T-cell (primary cell): Measurements from ENCODE around the gene INTS11. TPM values are rescaled to one million over a fixed set of nuclear protein-coding genes. Genes with fewer than 3 reads are reported as not detected.
A peak's percentile ranks its signal among the peaks of the same experiment; 100 is the strongest.

Source experiments
- ATAC-seq, 4 experiments: fragments of 200-7000 bp in 3 of 4; fragments of 150-1000 bp in 1 of 4; cut with Tn5 transposase; replicated peaks in 1 of 4; 1 replicate in 3 of 4; 2 replicates in 1 of 4; pipeline ENCODE4 v1.10.0; 2021; ENCODE audit warnings: moderate library complexity in 3 of 4, mild to moderate bottlenecking in 2 of 4, moderate number of reproducible peaks in 1 of 4
- CTCF ChIA-PET, 2 donors: fragments of 300-600 bp; sonication (Branson Sonifier 250); formaldehyde crosslinking; loops; one replicate each; lab custom pipeline; 2022; ENCODE audit warnings: antibody characterized with exemption in 2 of 2; lab: Charles Lee
- POLR2A ChIA-PET, 2 donors: fragments of 300-600 bp; sonication (Branson Sonifier 250); formaldehyde crosslinking; loops; one replicate each; lab custom pipeline; 2022; ENCODE audit warnings: antibody characterized with exemption in 2 of 2; lab: Charles Lee
- DNase-seq, 35 experiments: peaks; one replicate each; pipeline versions ENCODE4 v3.0.0 to v3.0.0-alpha.2; 2013 to 2023
- H3K27ac ChIP-seq: one replicate; pipeline ENCODE4 v1.5.1; 2013; ENCODE audit warnings: low read length
- H3K27me3 ChIP-seq, 2 experiments: replicated peaks in 1 of 2; 1 replicate in 1 of 2; 2 replicates in 1 of 2; pipeline versions ENCODE4 v1.6.1 to v1.7.0; 2013; ENCODE audit warnings: low read length in 1 of 2, mixed read lengths in 1 of 2; ENCODE audit not compliant: control insufficient read depth in 2 of 2, insufficient read depth in 2 of 2; ENCODE audit errors: extremely low read depth in 1 of 2
- H3K36me3 ChIP-seq, 2 donors: 1 replicate in 1 of 2; 2 replicates in 1 of 2; pipeline versions ENCODE4 v1.6.1 to v1.7.0; 2013; ENCODE audit warnings: low read length in 1 of 2; ENCODE audit not compliant: control insufficient read depth in 2 of 2, insufficient read depth in 1 of 2; ENCODE audit errors: extremely low read depth in 1 of 2
- H3K4me1 ChIP-seq, 2 experiments: 1 replicate in 1 of 2; 2 replicates in 1 of 2; pipeline versions ENCODE4 v1.6.1 to v1.7.0; 2013; ENCODE audit warnings: low read length in 2 of 2, mixed read lengths in 1 of 2; ENCODE audit not compliant: insufficient read depth in 2 of 2, control insufficient read depth in 1 of 2; ENCODE audit errors: extremely low read depth in 1 of 2
- H3K4me3 ChIP-seq, 2 donors: 1 replicate in 1 of 2; 2 replicates in 1 of 2; pipeline versions ENCODE4 v1.5.1 to v1.7.0; 2013; ENCODE audit warnings: mild to moderate bottlenecking in 2 of 2, low read length in 1 of 2, moderate library complexity in 1 of 2; ENCODE audit not compliant: control insufficient read depth in 1 of 2; ENCODE audit errors: extremely low read depth in 1 of 2
- H3K9me3 ChIP-seq: 2 replicates; pipeline ENCODE4 v1.7.0; 2013
- H3K27ac Mint-ChIP-seq, 2 donors: one replicate each; pipeline ENCODE4 v1.8.0; 2020 to 2021; ENCODE audit warnings: mild to moderate bottlenecking in 2 of 2, mixed read lengths in 2 of 2
- H3K27me3 Mint-ChIP-seq, 2 donors: one replicate each; pipeline ENCODE4 v1.8.0; 2021 to 2022; ENCODE audit warnings: mixed read lengths in 2 of 2
- H3K36me3 Mint-ChIP-seq: one replicate; pipeline ENCODE4 v1.8.0; 2021; ENCODE audit warnings: mixed read lengths
- H3K4me1 Mint-ChIP-seq, 3 donors: one replicate each; pipeline ENCODE4 v1.8.0; 2020 to 2022; ENCODE audit warnings: mixed read lengths in 3 of 3, mild to moderate bottlenecking in 1 of 3
- H3K4me3 Mint-ChIP-seq, 3 donors: one replicate each; pipeline ENCODE4 v1.8.0; 2020 to 2022; ENCODE audit warnings: mild to moderate bottlenecking in 3 of 3, mixed read lengths in 3 of 3, moderate library complexity in 3 of 3
- H3K9me3 Mint-ChIP-seq, 3 donors: one replicate each; pipeline ENCODE4 v1.8.0; 2020 to 2022; ENCODE audit warnings: mixed read lengths in 3 of 3
- WGBS: methylation state at CpG from one replicate; pipeline ENCODE4 v1.1.5; 2013; ENCODE audit warnings: missing lambda C conversion rate; ENCODE audit not compliant: insufficient coverage; 5-methylcytosine and 5-hydroxymethylcytosine counted together
- total RNA-seq, 35 experiments: library from RNA in 6 of 35; stranded (reverse) in 6 of 35; fragments of 120-200 nt in 1 of 35; gene quantifications; one replicate each; pipeline versions ENCODE4 v1.2.1 to v1.2.4 and lab custom pipeline; 2013 to 2026

Gene INTS11
- total RNA-seq, 5 donors from 2014 or later (not counting 1 experiment from before 2014, with no cell fraction given) = 161 to 200 (median 182) TPM

DNA sequence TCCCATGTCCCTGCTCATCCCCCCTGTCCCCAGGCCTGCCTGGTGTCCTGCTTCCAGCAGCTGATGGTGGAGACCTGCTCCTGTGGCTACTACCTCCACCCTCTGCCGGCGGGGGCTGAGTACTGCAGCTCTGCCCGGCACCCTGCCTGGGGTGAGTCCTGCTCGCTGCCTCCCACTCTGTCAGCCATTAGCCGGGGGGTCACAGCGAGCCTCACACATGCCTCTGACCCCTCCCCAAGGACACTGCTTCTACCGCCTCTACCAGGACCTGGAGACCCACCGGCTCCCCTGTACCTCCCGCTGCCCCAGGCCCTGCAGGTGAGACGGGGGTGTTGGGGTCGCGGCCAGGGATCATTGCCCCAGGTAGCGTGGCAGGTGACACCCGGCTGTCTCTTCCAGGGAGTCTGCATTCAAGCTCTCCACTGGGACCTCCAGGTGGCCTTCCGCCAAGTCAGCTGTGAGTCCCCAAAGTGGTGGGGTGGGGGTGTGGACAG is 34.2 kb downstream of the INTS11 start:
- 63% methylated on average over 14 of the region's 15 CpGs for WGBS
- DNase-seq (peak in 29 of 35 experiments; percentile 24 to 74 (median 52)), ATAC-seq (peak in 2 of 4 experiments; percentile 28 to 57)
- Histone ChIP-seq H3K9me3 (no peaks in the 10 kb centered on the region), H3K27me3 (peaks cover 0 to 30% of the 10 kb centered on the region in 2 experiments), H3K4me3 (no peak overlapping the region), H3K36me3 (no peaks in the 10 kb centered on the region), H3K27ac (no peak overlapping the region), H3K4me1 (peaks cover 0 to 14% of the 10 kb centered on the region in 2 experiments)
- ChIA-PET CTCF (interaction anchor here (1.1 to 2.0 kb wide), 2 partner anchors 168 to 169 kb away, joined by 3 to 17 read pairs; no protein-coding TSS in a partner anchor), POLR2A (no interaction called here)
- H3K4me1 Mint-ChIP-seq = peaks cover 3 to 5% (median 4%) of the 10 kb centered on the region in 3 donors
- no peaks in the 10 kb centered on the region for H3K36me3 Mint-ChIP-seq
- H3K9me3 Mint-ChIP-seq = no peaks in the 10 kb centered on the region
- H3K27me3 Mint-ChIP-seq = peaks cover 0 to 3% of the 10 kb centered on the region in 2 donors
- no peak overlapping the region for H3K27ac Mint-ChIP-seq
- H3K4me3 Mint-ChIP-seq = no peak overlapping the region

DNA sequence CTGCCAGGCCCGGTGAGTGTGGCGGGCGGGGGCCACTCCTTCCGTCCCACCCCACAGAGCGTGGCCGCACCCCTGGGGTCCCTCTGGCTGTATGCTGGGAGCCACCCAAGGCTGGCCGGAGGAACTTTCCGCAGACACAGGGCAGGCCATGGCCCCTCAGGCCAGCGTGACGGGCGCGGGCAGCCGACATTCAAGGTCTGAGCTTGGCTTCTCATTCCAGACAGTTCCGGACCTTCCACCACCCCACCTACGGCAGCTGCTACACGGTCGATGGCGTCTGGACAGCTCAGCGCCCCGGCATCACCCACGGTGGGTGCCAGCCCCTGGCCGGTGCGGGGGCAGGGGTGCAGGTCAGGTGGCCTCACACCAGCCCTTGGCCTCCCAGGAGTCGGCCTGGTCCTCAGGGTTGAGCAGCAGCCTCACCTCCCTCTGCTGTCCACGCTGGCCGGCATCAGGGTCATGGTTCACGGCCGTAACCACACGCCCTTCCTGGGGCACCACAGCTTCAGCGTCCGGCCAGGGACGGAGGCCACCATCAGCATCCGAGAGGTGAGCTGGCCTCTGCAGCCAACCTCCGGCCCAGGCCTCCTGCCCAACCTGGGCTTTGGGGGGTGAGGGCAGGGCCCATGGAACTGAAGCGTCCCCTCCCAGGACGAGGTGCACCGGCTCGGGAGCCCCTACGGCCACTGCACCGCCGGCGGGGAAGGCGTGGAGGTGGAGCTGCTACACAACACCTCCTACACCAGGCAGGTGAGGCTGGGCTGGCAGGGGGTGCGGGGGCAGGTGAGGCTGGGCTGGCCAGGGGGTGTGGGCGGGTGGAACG is 37.0 kb downstream of the INTS11 start:
- no peaks in the 10 kb centered on the region for H3K36me3 Mint-ChIP-seq
- H3K27ac Mint-ChIP-seq = no peak overlapping the region
- no peaks in the 10 kb centered on the region for H3K9me3 Mint-ChIP-seq
- no peak for DNase-seq
- H3K27me3 Mint-ChIP-seq = peaks cover 0 to 3% of the 10 kb centered on the region in 2 donors
- ChIA-PET CTCF (interaction anchor here in 1 of 2 donors (0.6 to 0.7 kb wide), 2 partner anchors 264 to 532 kb away, joined by 5 read pairs; no protein-coding TSS in a partner anchor), POLR2A (no interaction called here)
- no peaks in the 10 kb centered on the region for H3K9me3 ChIP-seq
- 92% methylated on average over 35 of the region's 46 CpGs for WGBS
- peaks cover 3 to 5% (median 4%) of the 10 kb centered on the region in 3 donors for H3K4me1 Mint-ChIP-seq
- H3K27me3 ChIP-seq = peaks cover 0 to 36% of the 10 kb centered on the region in 2 experiments
- peaks cover 0 to 14% of the 10 kb centered on the region in 2 experiments for H3K4me1 ChIP-seq
- H3K36me3 ChIP-seq = no peaks in the 10 kb centered on the region
- no peak overlapping the region for H3K4me3 ChIP-seq
- H3K4me3 Mint-ChIP-seq = no peak overlapping the region
- no peak for ATAC-seq
- no peak overlapping the region for H3K27ac ChIP-seq

DNA sequence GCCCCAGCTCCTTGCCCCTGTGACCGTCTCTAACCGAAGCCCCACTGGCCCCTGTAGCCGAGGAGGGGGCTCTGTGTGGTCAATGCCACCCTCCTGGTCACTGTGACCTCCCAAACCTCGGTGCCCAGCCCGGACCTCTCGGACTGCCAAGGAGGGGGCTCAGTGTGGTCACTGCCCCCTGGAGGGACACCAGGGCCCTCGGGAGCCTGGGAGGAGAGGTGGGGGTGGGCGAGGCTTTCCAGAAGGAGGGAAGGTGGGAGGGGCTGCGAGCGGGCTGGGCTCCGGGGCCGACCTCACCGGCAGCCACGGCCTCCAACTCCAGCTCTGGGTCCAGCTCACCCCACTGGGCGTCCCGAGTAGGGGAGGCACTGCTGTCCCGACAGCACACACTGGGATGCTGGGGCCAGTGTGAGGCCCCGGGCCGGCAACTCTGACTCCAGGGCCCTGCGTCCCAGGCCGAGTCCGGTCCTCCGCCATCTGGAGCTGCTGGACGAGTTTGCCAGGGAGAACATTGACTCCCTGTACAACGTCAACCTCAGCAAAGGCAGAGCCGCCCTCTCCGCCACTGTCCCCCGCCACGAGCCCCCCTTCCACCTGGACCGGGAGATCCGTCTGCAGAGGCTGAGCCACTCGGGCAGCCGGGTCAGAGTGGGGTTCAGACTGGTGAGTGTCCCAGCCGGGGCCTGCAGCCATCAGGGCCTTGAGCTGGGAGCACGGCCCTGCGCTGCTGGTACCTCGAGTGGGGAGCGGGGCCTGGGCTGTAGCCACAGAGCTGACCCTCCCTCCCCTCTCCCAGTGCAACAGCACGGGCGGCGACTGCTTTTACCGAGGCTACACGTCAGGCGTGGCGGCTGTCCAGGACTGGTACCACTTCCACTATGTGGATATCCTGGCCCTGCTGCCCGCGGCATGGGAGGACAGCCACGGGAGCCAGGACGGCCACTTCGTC is 37.9 kb downstream of the INTS11 start:
- H3K9me3 Mint-ChIP-seq = no peaks in the 10 kb centered on the region
- ChIA-PET POLR2A (no interaction called here), CTCF (no interaction called here)
- Histone ChIP-seq H3K36me3 (no peaks in the 10 kb centered on the region), H3K27ac (no peak overlapping the region), H3K9me3 (no peaks in the 10 kb centered on the region), H3K27me3 (peaks cover 0 to 35% of the 10 kb centered on the region in 2 experiments), H3K4me3 (no peak overlapping the region), H3K4me1 (peaks cover 0 to 8% of the 10 kb centered on the region in 2 experiments)
- H3K27me3 Mint-ChIP-seq = peaks cover 0 to 3% of the 10 kb centered on the region in 2 donors
- H3K36me3 Mint-ChIP-seq = no peaks in the 10 kb centered on the region
- H3K4me1 Mint-ChIP-seq = peaks cover 0 to 5% (median 0%) of the 10 kb centered on the region in 3 donors
- H3K4me3 Mint-ChIP-seq = no peak overlapping the region
- ATAC-seq = peak in 1 of 4 experiments; percentile 12
- no peak overlapping the region for H3K27ac Mint-ChIP-seq
- WGBS = 74% methylated on average over 49 of the region's 50 CpGs
- no peak for DNase-seq

DNA sequence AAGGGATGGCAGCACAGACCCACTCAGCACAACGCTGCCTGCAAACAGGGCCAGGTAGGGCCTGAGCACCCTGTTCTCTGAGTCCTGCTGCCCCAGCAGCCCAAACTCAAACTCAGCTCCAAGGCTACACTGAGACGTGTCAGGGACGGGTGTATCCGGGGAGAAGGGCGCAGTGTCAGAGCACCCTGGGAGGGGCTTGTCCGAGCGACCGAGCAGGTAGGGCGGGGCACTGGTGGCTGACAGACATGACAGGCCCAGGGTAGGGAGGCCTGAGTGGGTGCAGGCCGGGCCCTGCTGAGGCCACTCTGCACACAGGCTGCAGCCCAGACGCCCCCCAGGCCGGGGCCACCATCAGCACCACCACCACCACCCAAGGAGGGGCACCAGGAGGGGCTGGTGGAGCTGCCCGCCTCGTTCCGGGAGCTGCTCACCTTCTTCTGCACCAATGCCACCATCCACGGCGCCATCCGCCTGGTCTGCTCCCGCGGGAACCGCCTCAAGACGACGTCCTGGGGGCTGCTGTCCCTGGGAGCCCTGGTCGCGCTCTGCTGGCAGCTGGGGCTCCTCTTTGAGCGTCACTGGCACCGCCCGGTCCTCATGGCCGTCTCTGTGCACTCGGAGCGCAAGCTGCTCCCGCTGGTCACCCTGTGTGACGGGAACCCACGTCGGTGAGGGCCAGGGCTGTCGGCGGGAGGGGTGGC is 38.7 kb downstream of the INTS11 start:
- H3K4me1 ChIP-seq = peaks cover 0 to 5% of the 10 kb centered on the region in 2 experiments
- H3K27me3 Mint-ChIP-seq = peaks cover 0 to 3% of the 10 kb centered on the region in 2 donors
- H3K36me3 Mint-ChIP-seq = no peaks in the 10 kb centered on the region
- no peak overlapping the region for H3K27ac Mint-ChIP-seq
- ChIA-PET POLR2A (no interaction called here), CTCF (no interaction called here)
- no peaks in the 10 kb centered on the region for H3K9me3 ChIP-seq
- peaks cover 0 to 32% of the 10 kb centered on the region in 2 experiments for H3K27me3 ChIP-seq
- peaks cover 0 to 5% (median 0%) of the 10 kb centered on the region in 3 donors for H3K4me1 Mint-ChIP-seq
- no peak overlapping the region for H3K27ac ChIP-seq
- no peaks in the 10 kb centered on the region for H3K9me3 Mint-ChIP-seq
- H3K36me3 ChIP-seq = no peaks in the 10 kb centered on the region
- ATAC-seq = no peak
- DNase-seq = no peak
- no peak overlapping the region for H3K4me3 Mint-ChIP-seq
- no peak overlapping the region for H3K4me3 ChIP-seq
- WGBS = 83% methylated on average over 33 of the region's 37 CpGs

DNA sequence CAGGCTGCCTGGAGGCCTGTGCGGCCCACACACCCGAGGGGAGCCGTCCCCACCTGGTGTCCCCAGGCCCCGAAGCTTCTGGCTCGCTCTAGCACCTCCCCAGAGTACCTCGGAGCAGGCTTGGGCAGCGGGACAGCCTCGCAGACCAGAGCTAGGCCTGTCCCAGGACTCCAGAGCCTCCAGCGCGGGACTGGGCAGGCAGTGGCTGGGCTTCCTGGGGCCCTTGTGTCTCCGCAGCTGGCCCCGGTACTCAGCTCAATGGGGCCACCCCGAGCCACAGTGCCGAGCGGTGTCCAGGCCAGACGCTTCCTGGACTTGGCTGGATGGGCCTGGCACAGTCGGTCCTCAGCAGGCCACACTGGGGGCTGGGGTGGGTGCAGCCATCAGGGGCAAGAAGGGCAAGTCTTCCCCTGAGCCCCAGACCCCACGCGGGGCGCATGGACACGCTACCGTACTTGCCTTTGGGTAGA is 39.3 kb downstream of the INTS11 start:
- Histone ChIP-seq H3K4me3 (no peak overlapping the region), H3K27me3 (peaks cover 0 to 26% of the 10 kb centered on the region in 2 experiments), H3K4me1 (peaks cover 0 to 1% of the 10 kb centered on the region in 2 experiments), H3K9me3 (no peaks in the 10 kb centered on the region), H3K27ac (no peak overlapping the region), H3K36me3 (no peaks in the 10 kb centered on the region)
- DNase-seq = no peak
- ATAC-seq = no peak
- 91% methylated on average over 19 of the region's 22 CpGs for WGBS
- Mint-ChIP-seq H3K36me3 (no peaks in the 10 kb centered on the region), H3K9me3 (no peaks in the 10 kb centered on the region), H3K4me1 (peaks cover 0 to 2% (median 0%) of the 10 kb centered on the region in 3 donors), H3K27ac (no peak overlapping the region), H3K4me3 (no peak overlapping the region), H3K27me3 (peaks cover 0 to 2% of the 10 kb centered on the region in 2 donors)
- POLR2A ChIA-PET = no interaction called here
- CTCF ChIA-PET = no interaction called here
